G401.6 (cell line): ENCODE results near the gene ISCA2.

Experiments used
- FAIRE-seq: peaks from 2 replicates; lab custom pipeline; 2012; peaks lifted over from hg19 to GRCh38; lab: Jason Lieb, UNC

Gene ISCA2

GRCh38 chr14:74483321-74483720 lies 10.2 kb upstream of the ISCA2 start:
- FAIRE-seq: no peak

GRCh38 chr14:74486164-74486563 lies 7.4 kb upstream of the ISCA2 start:
- FAIRE-seq: no peak

GRCh38 chr14:74488786-74489397 lies 4.7 kb upstream of the ISCA2 start:
- FAIRE-seq: no peak

GRCh38 chr14:74490486-74490885 lies 3.1 kb upstream of the ISCA2 start:
- no peak for FAIRE-seq

GRCh38 chr14:74491956-74492775 lies 1.4 kb upstream of the ISCA2 start:
- no peak for FAIRE-seq

GRCh38 chr14:74492776-74493342 lies 706 bp upstream of the ISCA2 start, which contains the start of gene NPC2:
TSS of gene NPC2 (minus strand) at chr14:74493305. CDS start at chr14:74493274, 31 bp downstream.
- no peak for FAIRE-seq

GRCh38 chr14:74495356-74495755 lies 1.8 kb downstream of the ISCA2 start:
- no peak for FAIRE-seq

- FAIRE-seq: no peak
Observed at GRCh38 chr14:74500417-74501134, 7.0 kb downstream of the ISCA2 start.

- peak; percentile 39 for FAIRE-seq
Observed at GRCh38 chr14:74501135-74501614, 7.6 kb downstream of the ISCA2 start.

- FAIRE-seq: no peak
Observed at GRCh38 chr14:74501691-74502090, 8.1 kb downstream of the ISCA2 start.

- FAIRE-seq: peak; percentile 3
Observed at GRCh38 chr14:74502236-74503019, 8.9 kb downstream of the ISCA2 start.

- no peak for FAIRE-seq
Observed at GRCh38 chr14:74503291-74503937, 9.8 kb downstream of the ISCA2 start.

GRCh38 chr14:74503938-74504335 lies 10.4 kb downstream of the ISCA2 start:
- no peak for FAIRE-seq

- no peak for FAIRE-seq
Observed at GRCh38 chr14:74504412-74504811, 10.8 kb downstream of the ISCA2 start.

GRCh38 chr14:74504874-74505720 lies 11.5 kb downstream of the ISCA2 start:
- no peak for FAIRE-seq

- FAIRE-seq: no peak
Observed at GRCh38 chr14:74505831-74506230, 12.3 kb downstream of the ISCA2 start.

GRCh38 chr14:74506411-74506851 lies 12.9 kb downstream of the ISCA2 start:
- no peak for FAIRE-seq

GRCh38 chr14:74507085-74507484 lies 13.5 kb downstream of the ISCA2 start:
- no peak for FAIRE-seq

GRCh38 chr14:74507840-74508239 lies 14.3 kb downstream of the ISCA2 start:
- no peak for FAIRE-seq

- no peak for FAIRE-seq
Observed at GRCh38 chr14:74508292-74508731, 14.7 kb downstream of the ISCA2 start.
